Measurements from ENCODE around the gene HADHA.

The HADHA gene

GRCh38 chr2:26224095-26224494 is 20.3 kb downstream of the HADHA start:
- H3K4me1 Mint-ChIP-seq (ENCODE audit: low read depth) = no peaks in the 10 kb centered on the region
- DNase-seq = no peak

GRCh38 chr2:26223018-26223417 is 21.4 kb downstream of the HADHA start:
- H3K4me3 Mint-ChIP-seq = no peak overlapping the region
- H3K27ac Mint-ChIP-seq = peak overlapping the region; percentile 19
- no peak for DNase-seq
- H3K4me1 Mint-ChIP-seq (ENCODE audit: low read depth) = no peaks in the 10 kb centered on the region
- H3K36me3 Mint-ChIP-seq (ENCODE audit: low read depth) = peaks cover 88% of the 10 kb centered on the region
- peaks cover 6% of the 10 kb centered on the region for H3K9me3 Mint-ChIP-seq
- H3K27me3 Mint-ChIP-seq = no peaks in the 10 kb centered on the region

More at GRCh38 chr2:26224095-26224494, 20.3 kb downstream of the HADHA start:
- Mint-ChIP-seq H3K27ac (no peak overlapping the region), H3K27me3 (no peaks in the 10 kb centered on the region), H3K9me3 (peaks cover 6% of the 10 kb centered on the region), H3K4me3 (no peak overlapping the region), H3K36me3 (ENCODE audit: low read depth) (peaks cover 92% of the 10 kb centered on the region)

- Mint-ChIP-seq H3K36me3 (ENCODE audit: low read depth) (peaks cover 93% of the 10 kb centered on the region), H3K4me1 (ENCODE audit: low read depth) (no peaks in the 10 kb centered on the region), H3K27ac (no peak overlapping the region), H3K9me3 (no peaks in the 10 kb centered on the region), H3K4me3 (no peak overlapping the region), H3K27me3 (no peaks in the 10 kb centered on the region)
- no peak for DNase-seq
These were observed 26.7 kb downstream of the HADHA start for GRCh38 chr2:26217720-26218119.

DNA sequence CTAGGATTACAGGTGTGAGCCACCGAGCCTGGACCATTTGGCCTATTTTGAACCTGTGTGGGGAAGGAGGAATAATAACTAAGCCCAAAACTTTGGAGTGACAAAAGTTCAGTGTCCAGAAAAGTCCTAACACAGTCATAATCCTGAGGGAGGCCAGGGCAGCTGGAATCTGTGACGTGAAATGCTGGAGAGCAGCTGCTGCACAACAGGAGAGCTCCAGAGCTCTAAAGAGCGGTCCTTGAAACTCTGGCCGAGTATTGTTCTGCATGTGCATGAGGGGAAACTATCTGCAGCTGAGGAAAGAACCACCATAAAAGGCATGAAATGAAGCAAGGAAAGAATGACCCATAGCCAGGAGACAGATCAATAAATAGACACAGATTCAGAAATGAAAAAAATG is 27.8 kb downstream of the HADHA start:
- Mint-ChIP-seq H3K4me3 (no peak overlapping the region), H3K27ac (peak overlapping the region; percentile 37), H3K9me3 (no peaks in the 10 kb centered on the region), H3K36me3 (ENCODE audit: low read depth) (peaks cover 93% of the 10 kb centered on the region), H3K27me3 (no peaks in the 10 kb centered on the region), H3K4me1 (ENCODE audit: low read depth) (no peaks in the 10 kb centered on the region)
- DNase-seq = no peak

- Mint-ChIP-seq H3K4me3 (no peak overlapping the region), H3K27me3 (no peaks in the 10 kb centered on the region), H3K36me3 (ENCODE audit: low read depth) (peaks cover 94% of the 10 kb centered on the region), H3K4me1 (ENCODE audit: low read depth) (no peaks in the 10 kb centered on the region), H3K9me3 (no peaks in the 10 kb centered on the region), H3K27ac (no peak overlapping the region)
- DNase-seq = no peak
These were observed 28.6 kb downstream of the HADHA start for GRCh38 chr2:26215833-26216232.

DNA sequence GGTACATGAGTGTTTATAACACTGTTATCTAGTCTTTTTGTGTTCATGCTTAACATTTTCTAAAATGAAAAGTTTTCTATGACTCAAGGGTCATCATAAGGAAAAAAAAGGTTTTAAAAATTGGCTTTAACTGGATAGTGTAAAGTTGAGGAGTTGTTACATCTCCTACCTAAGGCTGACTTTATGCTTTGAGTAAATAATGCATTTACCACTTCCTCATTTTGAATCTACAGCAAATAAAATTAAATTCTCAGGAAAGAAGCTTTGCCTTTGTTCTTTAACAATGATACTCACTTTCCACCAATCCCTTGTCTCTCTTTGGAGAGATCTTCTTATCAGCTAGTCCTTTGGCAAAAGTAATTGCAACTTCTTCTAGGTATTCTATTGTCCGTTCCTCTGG is 29.7 kb downstream of the HADHA start:
- Mint-ChIP-seq H3K27ac (no peak overlapping the region), H3K27me3 (no peaks in the 10 kb centered on the region), H3K4me1 (ENCODE audit: low read depth) (no peaks in the 10 kb centered on the region), H3K9me3 (no peaks in the 10 kb centered on the region), H3K36me3 (ENCODE audit: low read depth) (peaks cover 96% of the 10 kb centered on the region), H3K4me3 (no peak overlapping the region)
- DNase-seq = no peak

DNA sequence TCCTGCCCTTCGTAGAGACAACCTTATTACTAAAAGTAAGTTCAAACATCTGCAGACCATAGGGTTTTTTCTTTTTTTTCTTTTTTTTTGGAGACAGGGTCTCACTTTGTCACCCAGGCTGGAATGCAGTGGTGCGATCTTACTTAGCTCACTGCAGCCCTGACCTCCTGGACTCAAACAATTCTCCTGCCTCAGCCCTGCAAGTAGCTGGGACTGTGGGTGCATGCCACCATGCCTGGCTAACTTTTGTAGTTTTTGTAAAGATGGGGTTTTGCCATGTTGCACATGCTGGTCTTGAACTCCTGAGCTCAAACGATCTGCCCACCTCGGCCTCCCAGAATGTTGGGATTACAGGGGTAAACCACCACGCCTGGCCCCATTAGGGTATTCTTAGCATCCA is 32.4 kb downstream of the HADHA start:
- H3K27ac Mint-ChIP-seq = no peak overlapping the region
- no peaks in the 10 kb centered on the region for H3K9me3 Mint-ChIP-seq
- no peak for DNase-seq
- H3K36me3 Mint-ChIP-seq (ENCODE audit: low read depth) = peaks cover 98% of the 10 kb centered on the region
- no peaks in the 10 kb centered on the region for H3K27me3 Mint-ChIP-seq
- H3K4me3 Mint-ChIP-seq = no peak overlapping the region
- no peaks in the 10 kb centered on the region for H3K4me1 Mint-ChIP-seq (ENCODE audit: low read depth)

- Mint-ChIP-seq H3K27ac (no peak overlapping the region), H3K4me3 (no peak overlapping the region), H3K4me1 (ENCODE audit: low read depth) (no peaks in the 10 kb centered on the region), H3K36me3 (ENCODE audit: low read depth) (peaks cover 89% of the 10 kb centered on the region), H3K27me3 (no peaks in the 10 kb centered on the region), H3K9me3 (no peaks in the 10 kb centered on the region)
- no peak for DNase-seq
These were observed 40.5 kb downstream of the HADHA start for GRCh38 chr2:26203906-26204305.

DNA sequence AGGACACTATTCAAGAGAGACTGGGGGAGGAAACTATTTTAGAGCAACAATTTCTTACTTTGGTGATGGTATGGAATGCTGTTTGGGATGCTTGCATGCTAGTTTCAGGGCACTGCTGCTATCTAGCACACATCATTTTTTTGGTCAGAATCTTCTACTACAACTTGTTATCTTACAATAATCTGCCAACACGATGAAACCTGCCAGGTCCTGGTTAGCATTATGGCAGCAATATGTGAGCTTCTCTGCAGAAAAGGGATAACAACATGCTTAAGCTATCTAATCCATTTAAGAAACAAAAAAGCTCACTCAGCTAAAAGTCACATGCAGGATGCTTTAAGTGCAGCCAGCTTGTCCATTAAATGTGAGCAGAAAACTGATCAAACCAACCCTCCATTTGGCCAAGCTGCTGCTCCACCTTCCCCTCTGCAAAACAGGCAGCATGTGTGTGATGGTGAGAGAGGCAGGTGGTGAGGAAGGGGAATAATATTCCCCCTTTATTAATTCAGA is 41.4 kb downstream of the HADHA start:
- Mint-ChIP-seq H3K4me1 (ENCODE audit: low read depth) (no peaks in the 10 kb centered on the region), H3K4me3 (no peak overlapping the region), H3K27me3 (no peaks in the 10 kb centered on the region), H3K27ac (no peak overlapping the region), H3K36me3 (ENCODE audit: low read depth) (peaks cover 86% of the 10 kb centered on the region), H3K9me3 (no peaks in the 10 kb centered on the region)
- DNase-seq = no peak

DNA sequence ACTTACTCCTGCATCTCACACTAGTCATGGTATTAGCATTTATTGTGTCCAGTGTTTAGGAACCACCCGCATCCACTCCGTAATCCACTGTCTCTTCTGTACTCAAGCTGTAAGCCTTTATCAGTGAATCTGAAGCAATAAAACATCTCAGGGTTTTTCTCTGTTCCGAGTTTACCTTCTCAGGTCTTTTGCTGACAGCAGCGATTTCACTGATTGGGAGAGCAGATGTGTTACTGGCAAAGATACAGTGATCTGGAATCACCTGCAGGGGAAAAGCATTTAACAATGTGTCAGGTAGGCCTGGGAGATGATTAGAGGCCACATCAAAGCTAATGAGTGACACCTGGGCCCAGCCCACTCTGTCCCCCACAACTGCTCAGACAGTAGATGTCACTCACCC is 46.9 kb downstream of the HADHA start:
- Mint-ChIP-seq H3K4me3 (no peak overlapping the region), H3K27ac (no peak overlapping the region), H3K27me3 (no peaks in the 10 kb centered on the region), H3K9me3 (no peaks in the 10 kb centered on the region), H3K4me1 (ENCODE audit: low read depth) (peaks cover 10% of the 10 kb centered on the region), H3K36me3 (ENCODE audit: low read depth) (peaks cover 93% of the 10 kb centered on the region)
- DNase-seq = no peak

- DNase-seq = no peak
- no peak overlapping the region for H3K27ac Mint-ChIP-seq
- H3K9me3 Mint-ChIP-seq = no peaks in the 10 kb centered on the region
- H3K4me1 Mint-ChIP-seq (ENCODE audit: low read depth) = peaks cover 10% of the 10 kb centered on the region
- H3K4me3 Mint-ChIP-seq = no peak overlapping the region
- peaks cover 93% of the 10 kb centered on the region for H3K36me3 Mint-ChIP-seq (ENCODE audit: low read depth)
- H3K27me3 Mint-ChIP-seq = no peaks in the 10 kb centered on the region
These were observed 47.6 kb downstream of the HADHA start for GRCh38 chr2:26196683-26197418.

GRCh38 chr2:26195040-26195984 is 49.1 kb downstream of the HADHA start:
- DNase-seq = no peak
- peak overlapping the region; percentile 11 for H3K27ac Mint-ChIP-seq
- peaks cover 95% of the 10 kb centered on the region for H3K36me3 Mint-ChIP-seq (ENCODE audit: low read depth)
- H3K4me1 Mint-ChIP-seq (ENCODE audit: low read depth) = peaks cover 10% of the 10 kb centered on the region
- no peaks in the 10 kb centered on the region for H3K27me3 Mint-ChIP-seq
- H3K9me3 Mint-ChIP-seq = no peaks in the 10 kb centered on the region
- no peak overlapping the region for H3K4me3 Mint-ChIP-seq

DNA sequence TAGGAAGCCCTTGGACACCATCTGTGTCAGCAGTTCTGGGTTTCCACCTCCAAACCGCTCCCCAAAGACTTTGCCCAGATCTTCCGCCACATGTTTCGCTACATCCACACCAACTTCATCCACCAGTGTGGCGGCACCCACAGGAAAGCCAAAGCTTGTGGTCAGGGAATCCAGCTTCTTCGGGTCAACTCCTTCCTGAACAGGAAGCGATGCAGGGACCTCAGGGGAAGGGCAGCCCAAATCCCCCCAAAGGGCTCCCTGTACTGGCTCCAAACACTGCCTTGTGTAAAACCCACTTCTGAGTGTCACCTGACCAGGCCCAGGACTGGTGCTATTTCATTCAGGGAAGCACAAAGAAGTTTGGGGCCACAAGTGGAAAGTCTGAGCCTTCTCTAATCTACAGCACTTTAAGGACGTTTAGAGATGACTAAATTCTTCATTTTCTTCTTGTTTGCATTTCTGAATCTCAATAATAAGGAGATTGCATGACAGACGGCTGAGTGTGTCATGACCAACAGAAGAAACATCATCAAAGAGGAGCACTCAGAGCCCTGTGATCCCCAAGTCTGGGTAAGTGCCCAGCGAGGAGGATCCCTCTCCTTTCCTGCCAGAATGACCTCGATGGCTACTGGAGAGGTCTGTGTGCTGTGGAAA is 50.7 kb downstream of the HADHA start:
- Mint-ChIP-seq H3K4me3 (no peak overlapping the region), H3K36me3 (ENCODE audit: low read depth) (peaks cover 93% of the 10 kb centered on the region), H3K27ac (peak overlapping the region; percentile 92)

DNA sequence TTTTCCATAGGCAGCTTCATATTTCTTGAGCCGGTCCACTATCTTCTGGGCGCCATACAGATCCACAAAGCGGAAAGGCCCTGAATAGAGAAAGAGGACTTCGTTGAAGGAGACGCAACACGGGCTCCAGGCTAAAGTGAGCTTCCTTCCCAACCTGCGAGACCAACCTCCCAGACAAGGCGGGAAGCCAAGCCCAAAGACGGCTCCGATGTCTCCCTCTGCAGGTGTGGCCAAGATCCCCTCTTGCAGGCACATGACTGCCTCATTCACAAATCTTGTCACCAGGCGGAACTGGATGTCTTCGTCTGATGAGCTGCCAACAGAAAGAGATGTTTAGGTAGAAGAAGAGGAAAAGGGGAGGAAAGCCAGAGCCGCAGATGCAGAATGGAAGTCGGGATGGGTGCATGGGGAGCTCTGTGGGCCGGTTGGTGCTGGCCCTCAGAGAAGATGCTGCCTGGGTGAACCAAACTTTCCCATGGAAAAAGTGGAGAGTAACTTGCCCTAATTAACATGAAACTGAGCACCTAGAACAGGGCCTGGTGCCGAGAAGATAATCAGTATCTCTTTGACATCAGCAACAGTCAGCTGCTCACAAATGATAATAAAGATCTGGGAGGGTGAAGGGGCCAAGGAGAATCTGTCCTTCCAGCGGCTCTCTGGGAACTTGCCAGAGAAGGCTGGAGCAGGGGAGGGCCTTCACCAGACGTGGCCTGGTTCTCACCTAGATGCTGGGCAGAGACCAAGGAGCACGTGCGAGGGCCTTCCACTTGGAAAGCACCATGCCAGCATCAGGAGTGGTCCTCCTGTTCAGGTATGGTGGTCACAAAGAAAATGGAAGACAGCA is 52.9 kb downstream of the HADHA start:
- Mint-ChIP-seq H3K4me1 (ENCODE audit: low read depth) (peaks cover 14% of the 10 kb centered on the region), H3K27ac (no peak overlapping the region), H3K36me3 (ENCODE audit: low read depth) (peaks cover 75% of the 10 kb centered on the region), H3K27me3 (no peaks in the 10 kb centered on the region), H3K9me3 (no peaks in the 10 kb centered on the region), H3K4me3 (no peak overlapping the region)
- DNase-seq = no peak

More for the DNA sequence above, 50.7 kb downstream of the HADHA start:
- no peak for DNase-seq
- Mint-ChIP-seq H3K4me1 (ENCODE audit: low read depth) (peaks cover 12% of the 10 kb centered on the region), H3K9me3 (no peaks in the 10 kb centered on the region), H3K27me3 (no peaks in the 10 kb centered on the region)
